Esophagus mucosa (tissue), 1 donor: ENCODE data around the gene NPSR1. TPM values are rescaled to one million over a fixed set of nuclear protein-coding genes. Genes with fewer than 3 reads are reported as not detected.
A peak's percentile ranks its signal among the peaks of the same experiment; 100 is the strongest.

Experiments used
- ATAC-seq: fragments of 200-7000 bp; cut with Tn5 transposase; one replicate; pipeline ENCODE4 v1.9.1; 2020
- total RNA-seq: library from RNA; stranded (reverse); gene quantifications from one replicate; pipeline ENCODE4 v1.2.4, GENCODE V29; 2023
- donor health status: DM: yes; HTN: yes; CAD: no.

NPSR1 gene
- total RNA-seq, 1 donor from 2014 or later = not detected

GRCh38 chr7:34723866-34724490 lies 66.0 kb downstream of the NPSR1 start:
- no peak for ATAC-seq

- no peak for ATAC-seq
Observed at GRCh38 chr7:34726221-34726620, 68.2 kb downstream of the NPSR1 start.

GRCh38 chr7:34727464-34727995 lies 69.5 kb downstream of the NPSR1 start:
- no peak for ATAC-seq

GRCh38 chr7:34728156-34728555 lies 70.1 kb downstream of the NPSR1 start:
- no peak for ATAC-seq

GRCh38 chr7:34734771-34735170 lies 76.8 kb downstream of the NPSR1 start:
- no peak for ATAC-seq

GRCh38 chr7:34735526-34735925 lies 77.5 kb downstream of the NPSR1 start:
- ATAC-seq = no peak

- no peak for ATAC-seq
Observed at GRCh38 chr7:34739651-34740300, 81.8 kb downstream of the NPSR1 start.

GRCh38 chr7:34740840-34741239 lies 82.8 kb downstream of the NPSR1 start:
- ATAC-seq = no peak

- ATAC-seq = no peak
Observed at GRCh38 chr7:34747176-34747781, 89.3 kb downstream of the NPSR1 start.

- peak; percentile 81 for ATAC-seq
Observed at GRCh38 chr7:34747867-34748727, 90.1 kb downstream of the NPSR1 start.

GRCh38 chr7:34748728-34749089 lies 90.7 kb downstream of the NPSR1 start:
- ATAC-seq = no peak

GRCh38 chr7:34749446-34749845 lies 91.4 kb downstream of the NPSR1 start:
- ATAC-seq = no peak

- no peak for ATAC-seq
Observed at GRCh38 chr7:34750209-34750608, 92.2 kb downstream of the NPSR1 start.

- no peak for ATAC-seq
Observed at GRCh38 chr7:34750636-34751035, 92.6 kb downstream of the NPSR1 start.

GRCh38 chr7:34751725-34752643 lies 94.0 kb downstream of the NPSR1 start:
- no peak for ATAC-seq

GRCh38 chr7:34752929-34753328 lies 94.9 kb downstream of the NPSR1 start:
- ATAC-seq = no peak

- no peak for ATAC-seq
Observed at GRCh38 chr7:34755008-34755407, 97.0 kb downstream of the NPSR1 start.

- no peak for ATAC-seq
Observed at GRCh38 chr7:34756025-34756437, 98.0 kb downstream of the NPSR1 start.

GRCh38 chr7:34756691-34757090 lies 98.7 kb downstream of the NPSR1 start:
- ATAC-seq = no peak

GRCh38 chr7:34757570-34758110 lies 99.6 kb downstream of the NPSR1 start:
- ATAC-seq = no peak

GRCh38 chr7:34758111-34758601 lies 100.1 kb downstream of the NPSR1 start:
- peak; percentile 57 for ATAC-seq
